T-helper 9 cell (primary cell): ENCODE measurements around the gene TMEM263.

Experiments
- DNase-seq: peaks from one replicate; pipeline ENCODE4 v3.0.0-alpha.2; 2020

Gene TMEM263

GRCh38 chr12:106953352-106954250, 2.1 kb upstream of the TMEM263 start:
- no peak for DNase-seq

GRCh38 chr12:106954462-106955376, 988 bp upstream of the TMEM263 start:
- peak; percentile 8 for DNase-seq

GRCh38 chr12:106956048-106956578, 406 bp downstream of the TMEM263 start:
- DNase-seq = peak; percentile 47

GRCh38 chr12:106957583-106957982, 1.9 kb downstream of the TMEM263 start:
- DNase-seq = no peak

- DNase-seq = no peak
Observed at GRCh38 chr12:106960443-106960842, 4.7 kb downstream of the TMEM263 start.

GRCh38 chr12:106962286-106962685, 6.6 kb downstream of the TMEM263 start:
- no peak for DNase-seq

- DNase-seq = no peak
Observed at GRCh38 chr12:106964526-106964925, 8.8 kb downstream of the TMEM263 start.

- no peak for DNase-seq
Observed at GRCh38 chr12:106971065-106971464, 15.4 kb downstream of the TMEM263 start.

GRCh38 chr12:106973545-106973944, 17.8 kb downstream of the TMEM263 start:
- DNase-seq = no peak

- no peak for DNase-seq
Observed at GRCh38 chr12:106974511-106974910, 18.8 kb downstream of the TMEM263 start.

GRCh38 chr12:106975098-106975497, 19.4 kb downstream of the TMEM263 start:
- DNase-seq = no peak

GRCh38 chr12:106975993-106976658, 20.4 kb downstream of the TMEM263 start:
- DNase-seq = no peak

GRCh38 chr12:106976668-106977067, 21.0 kb downstream of the TMEM263 start:
- DNase-seq = no peak

- no peak for DNase-seq
Observed at GRCh38 chr12:106978035-106978800, 22.5 kb downstream of the TMEM263 start.

GRCh38 chr12:106980944-106981343, 25.2 kb downstream of the TMEM263 start:
- no peak for DNase-seq

GRCh38 chr12:106981788-106982187, 26.1 kb downstream of the TMEM263 start:
- no peak for DNase-seq

- no peak for DNase-seq
Observed at GRCh38 chr12:106982229-106982628, 26.5 kb downstream of the TMEM263 start.

- no peak for DNase-seq
Observed at GRCh38 chr12:106984588-106985137, 29.0 kb downstream of the TMEM263 start.

GRCh38 chr12:106985479-106985878, 29.8 kb downstream of the TMEM263 start:
- DNase-seq = no peak

- DNase-seq = no peak
Observed at GRCh38 chr12:106986135-106986534, 30.4 kb downstream of the TMEM263 start.

- DNase-seq = peak; percentile 77
Observed at GRCh38 chr12:106986625-106987389, 31.1 kb downstream of the TMEM263 start, which contains the start of gene MTERF2. Gene MTERF2 (minus strand): TSS chr12:106987146. CDS start chr12:106978714, 8,432 bp downstream.
